GM13976 (cell line): Measurements from ENCODE around the gene AKAP1.

Experiments
- DNase-seq: peaks from one replicate; pipeline ENCODE4 v3.0.0; 2012; ENCODE audit warnings: low spot score
- in situ Hi-C: fragments of 300-500 bp; cut with MboI; formaldehyde crosslinking; loops from one replicate; pipeline ENCODE4 v1.12.0; 2022; ENCODE audit warnings: low sequenced_read_pairs, mixed read lengths, inconsistent platforms; ENCODE audit not compliant: unreplicated experiment
- TF ChIP-seq, protein P1 (sequence below): IDR thresholded peaks from 2 replicates; pipeline ENCODE4 v1.5.1; 2012; ENCODE audit warnings: borderline replicate concordance, mild to moderate bottlenecking; ENCODE audit not compliant: insufficient read depth; ENCODE audit errors: extremely low read depth, missing control alignments, control extremely low read depth

Gene AKAP1

DNA sequence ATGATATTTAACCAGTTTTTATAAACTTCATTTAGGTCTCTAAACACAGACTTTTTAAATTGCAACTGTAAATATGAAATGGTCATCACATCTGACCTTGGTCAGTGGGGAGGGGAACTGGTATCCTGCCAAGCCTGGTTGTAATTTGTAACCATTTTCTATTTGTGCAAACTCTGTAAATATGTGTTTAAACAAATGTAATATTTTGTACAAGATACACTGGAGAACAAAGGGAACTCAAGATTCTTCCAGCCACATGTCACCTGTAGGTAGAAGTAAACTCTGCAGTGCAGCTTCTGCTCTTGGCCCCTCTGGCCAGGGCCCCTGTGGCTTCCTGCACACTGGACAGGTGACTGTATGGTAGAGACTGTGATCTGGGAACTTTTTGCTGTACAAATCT, 35.8 kb downstream of the AKAP1 start:
- DNase-seq, result no peak
- in situ Hi-C loops, result loop anchor here (10.0 kb wide), 1 partner anchor 624 kb away; the partner anchor contains the start of gene CCDC182
- TF ChIP-seq, protein P1, sequence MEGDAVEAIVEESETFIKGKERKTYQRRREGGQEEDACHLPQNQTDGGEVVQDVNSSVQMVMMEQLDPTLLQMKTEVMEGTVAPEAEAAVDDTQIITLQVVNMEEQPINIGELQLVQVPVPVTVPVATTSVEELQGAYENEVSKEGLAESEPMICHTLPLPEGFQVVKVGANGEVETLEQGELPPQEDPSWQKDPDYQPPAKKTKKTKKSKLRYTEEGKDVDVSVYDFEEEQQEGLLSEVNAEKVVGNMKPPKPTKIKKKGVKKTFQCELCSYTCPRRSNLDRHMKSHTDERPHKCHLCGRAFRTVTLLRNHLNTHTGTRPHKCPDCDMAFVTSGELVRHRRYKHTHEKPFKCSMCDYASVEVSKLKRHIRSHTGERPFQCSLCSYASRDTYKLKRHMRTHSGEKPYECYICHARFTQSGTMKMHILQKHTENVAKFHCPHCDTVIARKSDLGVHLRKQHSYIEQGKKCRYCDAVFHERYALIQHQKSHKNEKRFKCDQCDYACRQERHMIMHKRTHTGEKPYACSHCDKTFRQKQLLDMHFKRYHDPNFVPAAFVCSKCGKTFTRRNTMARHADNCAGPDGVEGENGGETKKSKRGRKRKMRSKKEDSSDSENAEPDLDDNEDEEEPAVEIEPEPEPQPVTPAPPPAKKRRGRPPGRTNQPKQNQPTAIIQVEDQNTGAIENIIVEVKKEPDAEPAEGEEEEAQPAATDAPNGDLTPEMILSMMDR, result no peak

DNA sequence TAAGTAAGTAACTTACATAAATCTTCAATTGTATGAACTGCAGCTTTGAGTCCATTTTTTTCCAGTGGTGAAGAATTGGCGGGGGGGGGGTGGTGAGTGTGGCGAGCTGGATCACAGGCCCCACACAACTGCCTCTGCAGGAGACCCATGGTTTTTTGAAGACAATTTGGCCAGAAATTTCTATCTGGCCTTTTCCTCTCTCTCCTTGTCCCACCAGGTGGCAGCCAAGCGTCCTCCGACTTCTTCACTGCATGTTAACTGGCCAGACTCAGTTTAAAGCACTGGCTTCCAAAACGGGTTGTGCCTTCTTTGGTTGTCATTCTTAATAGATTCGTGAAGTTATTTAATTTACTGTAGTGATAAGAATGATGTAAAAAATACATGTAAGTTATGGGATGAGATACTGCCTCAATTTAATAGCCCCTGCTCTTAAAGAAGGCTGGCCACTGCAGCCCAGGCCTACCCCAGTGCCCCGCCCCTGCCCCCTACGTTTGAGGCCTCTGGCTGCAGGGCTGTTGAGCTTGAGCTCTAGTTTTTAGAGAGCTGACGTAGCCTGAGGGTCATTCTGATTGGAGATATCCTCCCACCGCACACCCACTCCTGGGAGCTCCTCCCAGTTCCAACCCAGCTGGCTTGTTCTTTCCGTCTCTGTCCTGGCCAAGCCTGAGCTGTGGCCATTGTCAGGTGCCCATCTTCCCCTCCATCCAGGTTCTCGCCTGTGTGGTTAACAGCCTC, 36.4 kb downstream of the AKAP1 start:
- peak; percentile 44 for DNase-seq
- in situ Hi-C loops, result loop anchor here (10.0 kb wide), 1 partner anchor 623 kb away; the partner anchor contains the start of gene CCDC182
- TF ChIP-seq, protein P1, result peak; percentile 7

DNA sequence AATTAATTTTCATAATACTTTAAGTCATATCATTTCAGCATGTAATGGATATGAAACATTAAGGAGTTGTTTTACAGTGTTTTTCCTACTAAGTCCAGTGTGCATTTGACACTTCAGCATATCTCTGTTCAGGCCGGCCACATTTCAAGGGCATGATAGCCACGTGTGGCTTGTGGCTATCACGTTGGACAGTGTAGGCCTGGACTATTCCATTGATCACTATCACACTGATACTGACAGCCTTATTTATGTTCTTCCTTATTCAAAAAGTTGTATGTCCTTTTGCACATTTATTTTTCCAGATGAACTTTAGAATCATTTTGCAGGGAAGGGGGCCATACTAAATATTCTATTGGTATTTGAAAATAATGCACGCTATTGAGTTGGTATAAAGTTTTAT, 39.0 kb downstream of the AKAP1 start:
- TF ChIP-seq, protein P1, result no peak
- in situ Hi-C loops, result loop anchor here (10.0 kb wide), 1 partner anchor 621 kb away; the partner anchor contains the start of gene CCDC182
- DNase-seq, result no peak

DNA sequence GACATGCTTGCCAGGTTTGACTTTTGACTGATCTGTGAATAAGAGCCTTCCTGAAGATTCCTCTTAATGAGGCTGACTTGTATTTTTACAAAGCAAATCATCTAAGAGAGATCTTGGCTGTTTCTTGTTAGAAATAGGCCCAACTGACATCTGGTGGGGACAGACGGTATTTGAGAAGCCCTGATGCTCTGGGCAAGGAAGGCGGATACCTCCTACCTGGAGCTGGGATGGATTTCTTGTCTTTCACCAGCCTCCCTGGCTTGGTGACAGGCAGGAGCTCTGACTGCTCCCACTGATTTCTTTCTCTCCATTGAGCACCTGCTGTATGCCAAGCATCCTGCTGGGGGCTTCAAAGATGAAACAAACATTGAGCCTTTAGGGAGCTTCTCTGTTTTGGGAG, 40.4 kb downstream of the AKAP1 start:
- in situ Hi-C loops, result loop anchor here (10.0 kb wide), 1 partner anchor 619 kb away; the partner anchor contains the start of gene CCDC182
- TF ChIP-seq, protein P1, result no peak
- DNase-seq, result no peak

DNA sequence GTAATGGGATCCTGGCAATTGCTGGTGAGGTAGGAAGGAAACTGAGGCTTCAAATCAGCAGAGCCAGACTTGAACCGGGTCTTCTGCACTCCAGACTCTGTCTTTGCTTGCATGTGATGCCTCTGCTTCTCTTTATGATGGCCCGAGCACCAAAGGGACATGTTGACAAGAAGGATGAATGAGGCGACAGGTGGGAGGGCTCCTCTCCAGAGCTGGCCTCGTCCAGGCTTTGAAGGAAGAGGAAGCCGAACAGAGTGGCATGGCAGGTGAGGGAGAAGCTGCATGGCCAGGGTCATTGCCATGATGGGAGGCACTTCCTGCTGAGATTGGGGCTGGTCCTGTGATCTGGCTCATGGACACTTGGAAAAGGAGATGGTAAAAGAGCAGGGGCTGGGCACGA, 40.8 kb downstream of the AKAP1 start:
- TF ChIP-seq, protein P1, result no peak
- in situ Hi-C loops, result loop anchor here (10.0 kb wide), 1 partner anchor 619 kb away; the partner anchor contains the start of gene CCDC182
- DNase-seq, result no peak

DNA sequence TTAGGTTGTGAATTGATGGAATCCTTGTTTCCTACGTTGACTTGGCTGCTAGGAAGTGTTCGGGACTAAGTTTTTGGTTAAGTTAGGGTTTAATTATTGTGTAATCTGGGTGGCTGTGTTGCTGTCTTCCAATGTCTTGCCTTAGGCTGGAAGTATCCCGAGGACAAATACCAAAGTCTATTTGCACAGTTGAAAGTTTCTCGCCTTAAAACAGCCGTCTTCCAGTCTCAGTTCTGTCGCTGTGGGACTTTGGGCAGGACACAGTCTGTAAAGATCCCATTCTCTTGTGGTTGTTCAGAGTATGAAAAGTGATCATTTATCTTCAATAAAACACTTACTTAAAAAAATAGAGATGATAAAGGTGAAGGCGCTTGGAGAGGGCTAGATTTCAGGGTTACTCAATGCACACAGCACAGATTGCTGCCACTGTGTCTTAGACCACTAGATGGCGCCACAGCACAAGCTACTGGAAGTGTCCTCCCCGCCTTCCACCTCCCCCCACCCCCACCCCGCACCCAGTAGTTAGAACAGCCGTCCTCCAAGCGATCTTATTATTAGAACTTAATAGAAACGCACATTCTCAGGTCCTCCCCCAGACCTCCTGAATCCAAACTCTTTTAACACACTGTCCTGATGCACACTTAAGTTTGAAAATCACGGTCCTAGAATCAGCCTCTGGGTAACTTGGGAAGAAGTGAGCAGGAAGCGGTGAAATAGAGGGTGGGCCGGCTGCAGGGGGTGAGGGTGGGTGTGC, 45.8 kb downstream of the AKAP1 start:
- in situ Hi-C loops, result no loop called here
- TF ChIP-seq, protein P1, result peak; percentile 89
- DNase-seq, result peak; percentile 93
